ENCODE measurements around the gene CAP1. TPM values are rescaled to one million over a fixed set of nuclear protein-coding genes. Genes with fewer than 3 reads are reported as not detected.

Gene CAP1
- total and polyA plus RNA-seq, 2 of the 13 experiments (the other 11 are each of a cell fraction or from before 2014, with no cell fraction given) = 174 to 195 TPM

GRCh38 chr1:39992234-39992633 is 48.3 kb upstream of the CAP1 start:
- Histone ChIP-seq H3K4me1 (ENCODE audit: insufficient read depth, low read length) (no peaks in the 10 kb centered on the region), H2AFZ (ENCODE audit: low read length) (no peak overlapping the region), H3K36me3 (replicated peaks in 1 of 2; ENCODE audit: control insufficient read depth in 1 of 2, insufficient read depth in 2 of 2, low read length in 2 of 2) (no peaks in the 10 kb centered on the region), H3K27ac (ENCODE audit: extremely low read length, insufficient read depth, low read length) (no peak overlapping the region), H3K9me3 (ENCODE audit: low read length) (no peaks in the 10 kb centered on the region), H3K4me2 (ENCODE audit: low read depth, low read length) (no peak overlapping the region), H3K27me3 (ENCODE audit: control insufficient read depth in 1 of 2, insufficient read depth in 2 of 2, low read length in 2 of 2) (no peaks in the 10 kb centered on the region; a peak in 3 of 5 replicates), H3K4me3 (replicated peaks in 1 of 3; ENCODE audit: insufficient read depth in 1 of 3, low read depth in 2 of 3, low read length in 3 of 3) (no peak overlapping the region), H3K79me2 (ENCODE audit: insufficient read depth, low read length) (no peaks in the 10 kb centered on the region), H4K20me1 (ENCODE audit: insufficient read depth, low read length) (no peaks in the 10 kb centered on the region), H3K9ac (ENCODE audit: insufficient read depth, low read depth, low read length) (no peak overlapping the region)
- ChIA-PET CTCF (ENCODE audit: low intra/inter-chr PET ratio, low total read pairs) (no interaction called here), POLR2A (no interaction called here)
- WGBS (ENCODE audit: low lambda C conversion rate) = 0% methylated on average over 2 of the region's 2 CpGs
- BruUV-seq (replicated peaks) = no TSS peak
- intact Hi-C loops (cut with micrococcal nuclease; ENCODE audit: unreplicated experiment) = no loop called here
- TF ChIP-seq ZNF563 (CRISPR knock-in tag; IDR thresholded peaks at IDR 0.05) (no peak), ZNF432 (CRISPR knock-in tag; IDR thresholded peaks at IDR 0.05; ENCODE audit: borderline replicate concordance) (no peak), MXI1 (IDR thresholded peaks at IDR 0.05; ENCODE audit: borderline replicate concordance, low read depth, low read length) (no peak), PRDM15 (CRISPR knock-in tag; IDR thresholded peaks at IDR 0.05) (no peak), ZNF577 (CRISPR knock-in tag; IDR thresholded peaks at IDR 0.05; ENCODE audit: borderline replicate concordance, low read depth) (no peak), IKZF1 (IDR thresholded peaks at IDR 0.05) (no peak), EHMT2 (IDR thresholded peaks at IDR 0.05; ENCODE audit: borderline replicate concordance, low read depth, low read length) (no peak), MED8 (CRISPR knock-in tag; IDR thresholded peaks at IDR 0.05; ENCODE audit: insufficient replicate concordance) (no peak), MIXL1 (CRISPR knock-in tag; IDR thresholded peaks at IDR 0.05) (no peak), SRF (IDR thresholded peaks at IDR 0.05; ENCODE audit: low read depth, low read length) (no peak), GABPB1 (CRISPR knock-in tag; IDR thresholded peaks at IDR 0.05) (no peak), DNMT3B (CRISPR knock-in tag; conservative IDR thresholded peaks at IDR 0.05) (no peak), ZNF605 (CRISPR knock-in tag; IDR thresholded peaks at IDR 0.05) (no peak)
- TF ChIP-seq, protein P1, sequence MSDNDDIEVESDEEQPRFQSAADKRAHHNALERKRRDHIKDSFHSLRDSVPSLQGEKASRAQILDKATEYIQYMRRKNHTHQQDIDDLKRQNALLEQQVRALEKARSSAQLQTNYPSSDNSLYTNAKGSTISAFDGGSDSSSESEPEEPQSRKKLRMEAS (IDR thresholded peaks at IDR 0.05) = no peak
- FAIRE-seq (no peak), DNase-seq (ENCODE audit: low spot score) (no peak), ATAC-seq (no peak)
- in situ Hi-C loops (cut with HindIII; ENCODE audit: extremely low pct_ligation_motif_present, low pct_unique_long_range_greater_than_20kb) = no loop called here
